G401 (cell line): Measurements from ENCODE around the gene HACL1. TPM values are rescaled to one million over a fixed set of nuclear protein-coding genes. Genes with fewer than 3 reads are reported as not detected.

ENCODE experiments used
- total RNA-seq: library from RNA; depleted of rRNA; stranded (reverse); fragments of >200 nt; shearing (Covaris generic); gene quantifications from 2 replicates; pipeline ENCODE4 v1.2.3, GENCODE V29; 2014; rRNA removed

The HACL1 gene
- total RNA-seq, 1 experiment from 2014 or later = 15.0 TPM

Other genes starting within 250 kb of the HACL1 start
- gene METTL6, start 174.0 kb downstream of the HACL1 start, total RNA-seq = 23.3 and 61.3 TPM in 2 replicates
- 18.7 and 18.9 TPM in 2 replicates for gene EAF1, start 174.0 kb downstream of the HACL1 start, total RNA-seq
- 0.17 and 0.68 TPM in 2 replicates for gene COLQ, start 79.9 kb downstream of the HACL1 start, total RNA-seq
- gene BTD, start 176 bp upstream of the HACL1 start, total RNA-seq = 3.3 and 10.4 TPM in 2 replicates
- 40.3 and 44.4 TPM in 2 replicates for gene ANKRD28, start 196.4 kb upstream of the HACL1 start, total RNA-seq